ENCODE measurements around the gene RIOK1.
"Not testable (repeated sequence)": the region's sequence is repeated elsewhere in the genome, so short reads cannot be mapped to it uniquely, and the experiment has no call there.

Gene RIOK1

GRCh38 chr6:7445101-7445500, 55.5 kb downstream of the RIOK1 start:
- DNase-seq: no peak
- Mint-ChIP-seq H3K4me1 (no peaks in the 10 kb centered on the region), H3K9me3 (peaks cover 0 to 7% of the 10 kb centered on the region in 2 donors), H3K27me3 (peaks cover 23% of the 10 kb centered on the region), H3K4me3 (no peak overlapping the region), H3K27ac (no peak overlapping the region)
- no peak for ATAC-seq

DNA sequence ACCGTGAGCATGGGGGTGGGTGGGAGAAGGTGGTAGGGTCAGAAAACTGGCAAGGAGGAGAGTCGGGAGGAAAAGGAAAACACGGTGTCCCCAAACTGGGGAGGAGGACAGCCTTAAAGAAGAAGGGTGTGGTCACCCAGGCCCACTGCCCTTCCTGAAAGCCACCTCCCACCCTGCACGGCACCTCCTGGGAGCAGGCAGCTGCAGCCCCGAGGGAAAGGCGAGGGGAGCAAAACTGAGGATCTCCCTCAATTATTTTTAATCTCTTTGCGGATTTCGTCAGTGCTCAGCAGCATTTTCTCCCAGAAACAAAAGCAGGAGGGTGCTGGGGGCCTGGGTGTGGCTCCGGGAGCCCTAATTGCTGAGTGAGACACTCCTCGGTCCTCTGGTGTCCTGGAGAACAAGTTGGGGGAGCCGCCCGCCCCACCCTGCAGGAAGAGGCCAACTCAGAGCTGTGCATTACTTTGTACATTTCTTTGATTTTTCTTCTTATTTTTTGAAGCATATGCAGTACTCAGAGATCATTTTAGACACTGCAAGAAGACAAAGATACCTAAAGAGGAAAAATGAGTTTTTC, 56.4 kb downstream of the RIOK1 start:
- ATAC-seq (no peak), DNase-seq (no peak)
- Mint-ChIP-seq H3K4me3 (no peak overlapping the region), H3K27me3 (peaks cover 23% of the 10 kb centered on the region), H3K4me1 (no peaks in the 10 kb centered on the region), H3K27ac (no peak overlapping the region), H3K9me3 (peaks cover 0 to 7% of the 10 kb centered on the region in 2 donors)

- Mint-ChIP-seq H3K4me3 (no peak overlapping the region), H3K4me1 (no peaks in the 10 kb centered on the region), H3K27ac (peak overlapping the region in 1 of 2 donors; percentile 19), H3K9me3 (peaks cover 0 to 7% of the 10 kb centered on the region in 2 donors), H3K27me3 (peaks cover 23% of the 10 kb centered on the region)
- ATAC-seq: no peak
- no peak for DNase-seq
These were observed 57.2 kb downstream of the RIOK1 start for GRCh38 chr6:7446619-7447325.

GRCh38 chr6:7448232-7448631, 58.6 kb downstream of the RIOK1 start:
- no peak overlapping the region for H3K27ac Mint-ChIP-seq
- H3K4me3 Mint-ChIP-seq: no peak overlapping the region
- H3K27me3 Mint-ChIP-seq: peaks cover 15% of the 10 kb centered on the region
- H3K4me1 Mint-ChIP-seq: no peaks in the 10 kb centered on the region
- no peaks in the 10 kb centered on the region for H3K9me3 Mint-ChIP-seq
- DNase-seq (no peak), ATAC-seq (no peak)

DNA sequence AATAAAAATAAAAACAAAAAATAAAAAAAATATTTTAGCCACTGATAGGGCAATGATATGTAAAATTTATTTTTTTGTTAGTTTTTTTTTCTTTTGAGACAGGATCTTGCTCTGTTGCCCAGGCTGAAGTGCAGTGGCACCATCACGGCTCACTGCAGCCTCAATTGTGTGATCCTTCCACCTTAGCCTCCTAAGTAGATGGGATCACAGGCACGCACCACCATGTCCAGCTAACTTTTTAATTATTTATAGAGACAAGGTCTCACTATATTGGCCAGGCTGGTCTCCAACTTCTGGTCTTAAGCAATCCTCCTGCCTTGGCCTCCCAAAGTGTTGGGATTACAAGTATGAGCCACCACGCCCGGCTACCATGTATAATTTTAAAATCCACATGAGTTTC, 59.4 kb downstream of the RIOK1 start:
- ATAC-seq: no peak
- Mint-ChIP-seq H3K9me3 (no peaks in the 10 kb centered on the region), H3K27ac (no peak overlapping the region), H3K27me3 (peaks cover 15% of the 10 kb centered on the region), H3K4me1 (no peaks in the 10 kb centered on the region), H3K4me3 (no peak overlapping the region)
- DNase-seq: no peak

- no peak for ATAC-seq
- Mint-ChIP-seq H3K27me3 (no peaks in the 10 kb centered on the region), H3K27ac (no peak overlapping the region), H3K4me3 (no peak overlapping the region), H3K9me3 (no peaks in the 10 kb centered on the region), H3K4me1 (no peaks in the 10 kb centered on the region)
- no peak for DNase-seq
These were observed 61.7 kb downstream of the RIOK1 start for GRCh38 chr6:7451326-7451725.

DNA sequence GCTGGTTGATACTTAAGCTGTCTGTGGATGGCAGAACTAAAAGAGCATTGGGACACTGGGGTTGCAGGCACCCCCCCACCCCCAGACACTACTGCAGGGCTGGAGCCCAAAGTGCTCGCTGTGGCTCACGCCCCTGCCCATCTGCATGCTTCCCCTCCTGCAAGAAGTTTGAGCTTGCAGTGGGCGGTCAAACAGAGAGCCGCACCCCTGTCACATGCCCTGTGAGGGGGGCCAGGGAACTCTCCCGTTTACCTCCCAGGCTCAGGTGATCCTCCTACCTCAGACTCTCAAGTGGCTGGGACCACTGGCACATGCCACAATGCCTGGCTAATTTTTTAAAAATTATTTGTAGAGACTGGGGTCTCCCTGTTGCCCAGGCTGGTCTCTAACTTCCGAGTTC, 63.3 kb downstream of the RIOK1 start:
- no peak overlapping the region for H3K4me3 Mint-ChIP-seq
- no peaks in the 10 kb centered on the region for H3K9me3 Mint-ChIP-seq
- H3K4me1 Mint-ChIP-seq: no peaks in the 10 kb centered on the region
- no peak for DNase-seq
- H3K27me3 Mint-ChIP-seq: no peaks in the 10 kb centered on the region
- ATAC-seq: no peak
- peak overlapping the region in 1 of 2 donors; percentile 92 for H3K27ac Mint-ChIP-seq

DNA sequence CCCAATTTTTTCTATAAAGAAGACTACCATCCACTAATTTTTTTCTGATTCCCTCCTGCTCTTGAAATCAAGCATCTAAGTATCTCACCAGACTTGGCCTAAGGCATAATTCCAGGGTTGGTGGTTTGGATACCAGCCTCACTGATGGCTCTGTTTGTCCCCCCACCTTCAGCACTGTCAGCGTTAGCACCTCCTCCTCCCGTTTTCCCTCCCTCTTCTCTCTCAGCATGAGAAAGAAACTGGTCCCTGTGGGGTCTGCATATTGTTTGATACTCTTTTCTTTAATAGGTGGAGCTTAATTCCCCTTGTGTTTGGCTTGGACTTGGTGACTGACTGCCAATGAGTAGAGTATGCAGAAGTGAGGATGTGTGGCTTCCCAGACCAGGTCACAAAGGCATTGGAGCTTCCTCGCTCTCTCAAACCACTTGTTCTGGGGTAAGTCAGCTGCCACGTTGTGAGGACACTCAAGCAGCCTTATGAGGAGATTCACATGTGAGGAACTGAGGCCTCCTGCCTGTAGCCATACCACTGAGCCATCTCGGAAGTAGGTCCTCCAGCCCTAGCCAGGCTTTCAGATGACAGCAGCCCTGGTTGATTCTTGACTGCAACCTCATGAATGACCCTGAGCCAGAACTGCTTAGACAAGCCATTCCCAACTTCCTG, 65.2 kb downstream of the RIOK1 start:
- no peaks in the 10 kb centered on the region for H3K4me1 Mint-ChIP-seq
- ATAC-seq: no peak
- no peak overlapping the region for H3K4me3 Mint-ChIP-seq
- H3K9me3 Mint-ChIP-seq: no peaks in the 10 kb centered on the region
- DNase-seq: no peak
- H3K27ac Mint-ChIP-seq: no peak overlapping the region
- H3K27me3 Mint-ChIP-seq: no peaks in the 10 kb centered on the region

DNA sequence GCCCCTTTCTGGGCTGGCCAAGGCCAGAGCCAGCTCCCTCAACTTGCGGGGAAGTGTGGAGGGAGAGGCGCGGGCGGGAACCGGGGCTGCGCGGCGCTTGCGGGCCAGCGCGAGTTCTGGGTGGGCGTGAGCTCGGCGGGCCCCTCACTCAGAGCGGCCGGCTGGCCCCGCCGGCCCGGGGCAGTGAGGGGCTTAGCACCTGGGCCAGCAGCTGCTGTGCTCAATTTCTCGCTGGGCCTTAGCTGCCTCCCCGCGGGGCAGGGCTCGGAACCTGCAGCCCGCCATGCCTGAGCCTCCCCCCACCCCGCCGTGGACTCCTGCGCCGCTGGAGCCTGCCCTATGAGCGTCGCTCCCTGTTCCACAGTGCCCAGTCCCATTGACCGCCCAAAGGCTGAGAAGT, 66.7 kb downstream of the RIOK1 start:
- H3K4me1 Mint-ChIP-seq, H3K9me3 Mint-ChIP-seq, ATAC-seq, H3K4me3 Mint-ChIP-seq, H3K27ac Mint-ChIP-seq, H3K27me3 Mint-ChIP-seq, DNase-seq: not testable (repeated sequence)

DNA sequence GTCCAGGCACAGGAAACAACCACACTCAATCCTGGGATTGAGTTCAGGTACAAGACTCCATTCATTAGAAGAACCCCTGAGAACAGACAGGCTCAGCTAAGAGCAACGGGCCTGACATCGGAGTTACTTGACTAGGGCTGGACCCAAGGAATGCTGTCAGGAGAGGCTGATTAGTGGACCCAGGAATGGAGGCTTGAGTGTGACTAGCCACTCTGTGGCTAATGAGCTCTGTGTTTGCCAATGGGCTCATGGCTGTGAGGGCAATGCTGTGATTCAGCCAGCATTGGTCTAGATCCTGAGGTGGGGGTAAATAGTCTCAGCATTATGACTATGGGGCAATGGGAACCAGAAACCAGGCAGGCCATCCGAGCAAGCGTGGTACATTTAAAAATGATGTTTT, 71.8 kb downstream of the RIOK1 start:
- H3K27ac Mint-ChIP-seq: no peak overlapping the region
- no peak for DNase-seq
- H3K9me3 Mint-ChIP-seq: no peaks in the 10 kb centered on the region
- no peak overlapping the region for H3K4me3 Mint-ChIP-seq
- H3K4me1 Mint-ChIP-seq: no peaks in the 10 kb centered on the region
- no peak for ATAC-seq
- peaks cover 8% of the 10 kb centered on the region for H3K27me3 Mint-ChIP-seq

- Mint-ChIP-seq H3K4me1 (no peaks in the 10 kb centered on the region), H3K4me3 (no peak overlapping the region), H3K27me3 (peaks cover 20% of the 10 kb centered on the region), H3K27ac (no peak overlapping the region), H3K9me3 (no peaks in the 10 kb centered on the region)
- DNase-seq: no peak
- no peak for ATAC-seq
These were observed 74.2 kb downstream of the RIOK1 start for GRCh38 chr6:7463785-7464184.

DNA sequence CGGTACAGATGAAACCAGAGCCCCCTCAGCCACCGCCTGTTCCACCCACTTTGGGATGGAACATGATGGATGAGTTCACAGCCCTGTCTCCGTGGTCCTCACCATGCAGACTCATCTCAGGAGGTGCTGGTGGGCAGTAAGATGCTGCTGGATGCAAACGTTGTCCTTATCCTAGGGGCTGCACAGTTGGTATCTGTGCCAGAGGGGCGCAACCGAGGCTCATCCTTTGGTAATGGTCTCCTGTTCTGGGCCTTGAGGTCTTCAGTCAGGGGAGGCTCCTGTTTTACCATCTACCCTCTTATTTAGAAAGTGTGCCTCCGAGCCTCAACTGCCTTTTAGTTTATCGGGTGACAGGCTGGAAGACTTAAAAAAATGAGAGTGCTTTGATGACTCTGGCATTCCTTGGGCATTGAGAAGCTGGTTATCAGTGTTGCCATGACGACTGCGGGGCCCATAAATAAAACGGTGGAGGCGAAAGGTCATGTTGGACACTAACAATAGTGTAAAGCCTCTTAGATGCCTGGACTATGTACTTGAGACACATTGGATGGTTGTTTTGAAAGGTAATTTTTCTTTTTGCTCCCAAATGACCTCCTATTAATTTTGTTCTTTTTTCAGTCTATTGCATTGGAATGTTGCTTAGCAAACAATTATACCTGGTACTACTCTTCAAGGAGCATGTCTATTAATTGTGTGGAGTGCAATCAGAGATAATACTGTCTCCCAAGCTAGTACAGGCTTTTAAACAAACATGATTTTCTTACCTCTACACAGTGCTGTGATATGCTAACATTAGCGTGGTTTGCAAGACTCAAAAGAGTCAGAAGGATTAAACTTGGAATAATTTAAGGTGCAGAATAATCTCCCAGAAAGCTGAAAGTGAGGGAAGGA, 77.6 kb downstream of the RIOK1 start:
- no peaks in the 10 kb centered on the region for H3K4me1 Mint-ChIP-seq
- peaks cover 27% of the 10 kb centered on the region for H3K27me3 Mint-ChIP-seq
- DNase-seq (no peak), ATAC-seq (no peak)
- H3K4me3 Mint-ChIP-seq: no peak overlapping the region
- no peaks in the 10 kb centered on the region for H3K9me3 Mint-ChIP-seq
- H3K27ac Mint-ChIP-seq: no peak overlapping the region
